ENCODE results near the gene PDE6A.
"Not testable (repeated sequence)": the region's sequence is repeated elsewhere in the genome, so short reads cannot be mapped to it uniquely, and the experiment has no call there.

Gene PDE6A

DNA sequence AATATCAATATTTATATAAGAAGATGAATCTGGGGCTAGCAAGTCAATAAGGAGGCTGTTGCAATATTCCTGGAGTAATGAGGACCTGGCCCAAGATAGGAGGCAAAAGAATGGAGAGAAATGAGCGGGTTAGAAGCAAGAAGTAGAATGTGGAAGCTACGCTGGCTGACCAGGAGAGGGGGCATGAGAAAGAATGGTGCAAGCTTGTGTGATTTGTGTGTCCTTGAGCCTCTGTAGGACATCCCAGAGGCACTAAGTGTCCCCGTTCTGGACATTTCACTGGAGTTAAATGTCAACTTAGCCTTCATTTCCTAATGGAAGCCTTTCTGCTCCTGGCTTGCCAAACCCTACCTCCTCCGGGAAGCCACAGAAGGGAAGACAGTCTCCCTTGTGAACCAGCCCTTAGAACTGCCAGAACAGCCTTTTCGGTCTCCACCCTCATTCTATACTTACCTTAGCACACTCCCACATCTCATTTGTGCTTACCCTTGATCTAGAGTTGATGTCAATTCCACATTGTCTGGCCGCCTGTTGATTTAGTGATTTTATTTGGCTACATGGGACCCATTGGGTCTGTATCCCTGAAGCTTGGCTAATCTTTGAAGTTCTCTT is 6.7 kb upstream of the PDE6A start:
- DNase-seq, result no peak

DNA sequence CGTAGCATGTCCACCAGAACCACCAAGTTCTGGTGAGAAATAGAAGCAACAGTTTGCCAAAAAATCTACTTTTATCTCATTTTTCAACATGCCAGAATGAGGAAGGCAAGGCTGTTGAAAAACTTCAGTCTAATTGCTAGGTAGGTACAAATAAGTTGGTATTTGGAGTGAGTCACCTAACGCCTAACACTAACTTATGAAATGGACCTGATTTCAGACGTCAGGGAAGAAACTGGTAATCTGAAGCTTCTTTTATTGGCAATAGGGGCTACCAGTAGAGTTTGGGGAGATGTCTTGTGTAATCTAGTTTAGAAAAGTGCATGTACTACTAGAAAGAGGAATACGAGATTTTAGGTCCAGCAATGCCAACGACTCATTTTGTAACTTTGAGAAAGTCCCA is 4.4 kb upstream of the PDE6A start:
- no peak for DNase-seq

DNA sequence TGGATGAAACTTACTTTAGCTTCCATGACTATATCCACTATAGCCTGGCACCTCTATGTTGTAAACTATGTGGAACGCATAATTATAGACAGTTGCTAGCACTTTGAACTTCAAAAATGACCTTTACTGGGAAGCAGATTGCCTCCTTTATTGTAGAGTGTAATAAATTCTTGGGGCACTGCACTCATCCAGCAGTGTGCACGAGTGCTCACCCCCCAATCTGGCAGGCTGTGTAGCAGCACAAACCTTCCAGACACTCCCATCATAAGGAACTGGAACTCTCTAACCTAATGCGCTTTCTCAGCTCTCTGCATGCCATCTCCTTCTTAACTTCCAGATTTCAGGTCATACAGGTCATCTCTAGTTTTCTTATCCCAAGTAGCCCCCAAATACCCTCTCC is 1.5 kb upstream of the PDE6A start:
- no peak for DNase-seq

DNA sequence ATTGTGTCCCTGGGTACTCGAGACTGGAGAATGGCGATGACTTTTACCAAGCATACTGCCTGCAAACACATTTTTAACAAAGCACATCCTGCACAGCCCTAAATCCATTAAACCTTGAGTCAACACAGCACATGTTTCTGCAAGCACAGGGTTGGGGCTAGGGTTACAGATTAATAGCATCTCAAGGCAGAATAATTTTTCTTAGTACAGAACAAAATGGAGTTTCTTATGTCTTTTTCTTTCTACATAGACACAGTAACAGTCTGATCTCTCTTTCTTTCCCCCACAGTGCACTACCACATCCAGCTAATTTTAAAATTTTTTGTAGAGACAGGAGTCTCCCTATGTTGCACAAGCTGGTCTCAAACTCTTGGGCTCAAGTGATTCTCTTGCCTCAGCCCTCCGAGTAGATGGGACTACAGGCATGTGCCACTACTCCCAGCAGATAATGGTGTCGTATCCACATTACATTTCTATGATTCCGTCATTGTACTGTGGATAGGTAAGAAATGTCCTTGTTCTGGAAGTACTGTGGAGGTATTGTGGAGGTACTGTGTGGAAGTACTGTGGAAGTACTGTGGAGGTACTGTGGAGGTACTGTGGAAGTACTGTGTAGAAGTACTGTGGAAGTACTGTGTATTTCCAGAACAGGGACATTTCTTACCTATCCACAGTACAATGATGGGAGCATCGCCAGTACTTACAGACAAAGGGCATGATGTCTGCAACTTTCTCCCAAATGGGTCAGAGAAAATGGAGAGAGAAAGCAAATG is 1.2 kb downstream of the PDE6A start:
- DNase-seq, result not testable (repeated sequence)

DNA sequence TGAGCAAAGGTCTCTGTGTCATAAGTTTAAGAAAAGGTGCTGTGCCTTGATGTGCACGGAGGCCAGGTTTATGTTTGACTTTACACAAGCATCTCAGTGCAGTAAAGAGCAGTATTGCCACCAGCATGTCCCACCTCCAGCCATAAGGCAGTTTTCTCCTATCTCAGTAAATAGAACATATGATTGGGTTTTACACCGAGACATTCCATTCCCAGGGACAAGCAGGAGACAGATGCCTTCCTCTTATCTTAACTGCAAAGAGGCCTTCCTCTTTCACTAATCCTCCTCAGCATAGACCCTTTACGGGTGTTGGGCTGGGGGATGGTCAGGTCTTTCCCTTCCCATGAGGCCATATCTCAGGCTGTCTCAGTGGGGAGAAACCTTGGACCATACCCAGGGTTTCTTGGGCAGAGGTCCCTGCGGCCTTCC is 1.8 kb downstream of the PDE6A start:
- not testable (repeated sequence) for DNase-seq

DNA sequence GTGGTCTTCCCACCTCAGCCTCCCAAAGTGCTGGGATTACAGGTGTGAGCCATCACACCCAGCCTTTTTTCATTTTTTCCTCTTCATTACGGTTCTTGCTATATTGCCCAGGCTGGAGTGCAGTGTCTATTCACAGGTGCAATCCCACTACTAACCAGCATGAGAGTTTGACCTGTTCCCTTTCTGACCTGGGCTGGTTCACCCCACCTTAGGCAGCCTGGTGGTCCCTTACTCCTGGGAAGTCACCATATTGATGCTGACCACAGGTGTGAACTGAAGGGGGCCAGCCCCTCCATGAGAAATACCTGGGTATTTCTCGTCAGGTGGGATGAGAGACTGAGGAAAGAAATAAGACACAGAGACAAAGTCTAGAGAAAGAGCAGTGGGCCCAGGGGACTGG is 2.4 kb downstream of the PDE6A start:
- DNase-seq, result no peak

DNA sequence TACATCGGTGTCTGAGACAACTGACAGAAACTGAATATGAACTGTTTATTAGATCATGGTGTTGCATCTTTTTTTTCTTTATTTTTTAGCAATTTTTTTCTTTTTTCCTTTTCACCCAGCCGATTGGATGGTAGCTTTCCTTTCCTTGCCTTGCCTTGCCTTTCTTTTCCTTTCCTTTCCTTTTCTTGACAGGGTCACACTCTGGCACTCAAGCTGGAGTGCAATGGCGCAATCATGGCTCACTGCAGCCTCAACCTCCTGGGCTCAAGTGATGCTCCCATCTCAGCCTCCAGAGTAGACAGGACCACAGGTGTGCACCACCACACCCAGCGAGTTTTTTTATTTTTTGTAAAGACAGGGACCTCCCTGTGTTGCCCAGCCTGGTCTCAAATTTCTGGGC is 2.8 kb downstream of the PDE6A start:
- no peak for DNase-seq

DNA sequence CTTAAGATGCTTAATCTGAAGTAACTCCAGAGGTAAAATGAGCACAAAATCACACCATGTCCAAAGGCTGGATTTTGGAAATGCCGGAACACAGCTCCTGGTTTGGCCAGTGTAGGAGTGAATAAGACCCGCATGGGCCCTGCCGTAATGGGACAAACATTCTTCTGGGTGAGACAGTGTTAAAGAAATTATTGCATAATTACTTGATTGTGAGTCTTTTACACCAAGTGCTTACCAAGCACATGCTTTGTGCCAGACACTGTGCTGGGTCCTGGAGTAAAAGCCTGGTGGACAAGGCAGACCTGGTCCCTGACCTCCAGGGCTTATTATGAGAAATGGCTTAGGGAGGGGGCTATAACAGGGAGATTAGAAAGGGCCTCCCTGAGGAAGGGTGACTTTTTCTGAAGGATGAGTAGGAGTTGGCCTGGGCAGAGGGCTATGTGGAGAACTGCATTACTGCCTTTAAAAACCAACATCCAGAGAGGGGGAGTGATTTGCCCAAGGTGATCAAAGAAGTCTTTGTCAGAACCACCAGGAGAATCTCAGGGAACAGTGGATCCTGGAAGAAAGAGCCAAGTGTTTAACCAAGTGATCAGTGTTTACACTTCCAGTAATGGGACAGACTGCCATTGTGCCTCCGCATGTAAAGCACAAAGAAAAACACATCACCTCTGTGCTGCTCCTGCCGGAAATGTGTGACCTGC is 3.5 kb downstream of the PDE6A start:
- no peak for DNase-seq

DNA sequence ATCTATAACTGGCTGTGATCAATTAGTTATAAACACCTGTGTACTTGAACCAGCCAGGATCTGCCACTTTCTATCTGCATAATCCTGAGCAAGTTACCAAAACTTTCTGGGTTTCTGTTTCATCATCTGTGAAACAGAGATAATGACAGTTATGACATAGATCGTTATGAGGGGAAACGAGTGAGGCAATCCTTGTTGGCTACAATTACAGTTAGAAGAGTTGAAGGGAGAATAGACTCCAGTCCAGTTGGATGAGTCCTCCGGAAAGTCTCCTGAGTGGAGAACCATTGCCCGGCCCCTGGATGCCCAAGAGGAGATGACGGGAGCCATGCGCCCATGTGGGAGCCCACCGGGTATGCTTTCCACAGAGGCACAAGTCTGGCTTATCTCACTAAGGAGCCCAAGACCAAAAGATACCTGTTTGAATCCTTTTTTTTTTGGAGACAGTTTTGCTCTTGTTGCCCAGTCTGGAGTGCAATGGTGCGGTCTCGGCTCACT is 4.5 kb downstream of the PDE6A start:
- DNase-seq, result no peak

DNA sequence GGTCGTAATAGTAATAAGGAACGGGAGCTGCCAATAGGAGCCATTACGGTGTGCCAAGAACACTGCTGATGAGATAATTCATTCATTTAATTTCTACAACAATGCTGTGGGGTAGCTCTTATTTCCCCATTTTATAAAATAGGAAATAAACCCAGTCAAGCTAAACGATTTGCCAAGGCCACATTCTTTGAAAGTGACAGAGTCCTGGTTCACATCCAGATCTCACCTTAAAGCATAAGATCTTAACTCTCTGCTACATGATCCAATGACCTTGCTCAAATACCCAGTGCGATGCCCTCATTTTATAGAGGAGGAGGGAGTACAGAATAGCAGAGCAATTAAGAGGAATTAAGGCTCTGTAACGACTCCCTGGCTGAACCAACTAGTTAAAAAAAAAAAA is 5.0 kb downstream of the PDE6A start:
- DNase-seq, result no peak

DNA sequence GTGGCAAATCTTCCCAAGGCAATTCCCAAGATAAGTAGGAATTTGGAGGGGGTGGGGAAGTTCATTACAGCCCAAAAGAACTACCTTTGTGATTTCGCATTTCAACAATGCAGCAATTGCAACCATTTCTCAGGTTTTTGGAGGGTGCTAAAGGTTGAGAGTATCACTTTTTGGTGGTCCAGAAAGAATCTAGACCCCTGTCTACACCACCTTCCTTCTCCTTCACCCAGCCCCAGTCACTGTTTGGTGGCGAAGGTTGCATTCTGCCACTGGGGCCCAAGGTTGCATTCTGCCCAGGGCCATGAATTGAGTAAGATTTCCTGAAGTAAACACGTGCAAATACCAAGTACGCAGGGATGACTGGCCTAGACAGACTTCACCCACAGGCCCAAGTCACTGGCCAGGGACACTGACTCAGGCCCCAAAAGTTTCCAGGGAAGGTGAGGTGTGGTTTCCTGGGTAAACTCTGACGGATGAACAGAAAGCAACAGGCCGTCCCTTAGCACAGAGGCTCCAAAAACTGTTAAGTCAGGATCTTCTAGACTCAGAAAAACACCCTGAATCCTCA is 5.7 kb downstream of the PDE6A start:
- DNase-seq, result no peak

DNA sequence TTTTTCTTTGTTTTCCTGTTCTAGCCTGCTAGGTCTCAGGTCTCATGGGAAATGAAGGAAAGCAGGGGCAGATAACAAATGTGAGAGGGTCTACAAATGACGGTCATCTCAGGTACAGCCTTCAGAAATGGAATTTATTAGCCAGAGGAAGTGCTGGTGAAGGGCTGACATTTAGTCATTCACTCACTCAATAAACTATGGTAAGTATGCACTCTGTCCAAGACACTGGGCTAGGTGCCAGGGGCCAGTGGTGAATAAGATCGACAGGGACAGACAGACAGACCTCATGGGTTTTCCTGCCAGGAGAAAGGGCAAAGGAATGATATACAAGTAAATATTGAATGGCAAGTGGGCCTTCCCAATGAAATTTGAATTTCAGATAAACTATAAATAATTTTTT is 6.3 kb downstream of the PDE6A start:
- no peak for DNase-seq

DNA sequence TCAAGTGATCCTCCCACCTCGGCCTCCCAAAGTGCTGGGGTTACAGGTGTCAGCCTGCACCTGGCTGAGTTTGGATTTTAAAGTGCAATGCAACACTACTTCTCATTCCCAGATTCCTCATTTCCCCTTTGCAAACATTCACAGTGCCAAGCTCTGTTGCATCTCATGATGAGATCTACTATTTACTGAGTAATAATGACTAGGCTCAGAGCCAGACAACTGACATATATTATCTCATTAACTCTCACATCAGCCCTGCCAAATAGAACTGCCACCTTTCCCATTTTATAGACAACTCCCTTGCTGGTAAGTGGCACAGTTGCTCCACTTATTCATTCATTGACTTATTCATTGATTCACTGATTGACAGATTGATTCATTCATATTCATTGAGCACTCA is 7.0 kb downstream of the PDE6A start:
- DNase-seq, result peak; percentile 86

DNA sequence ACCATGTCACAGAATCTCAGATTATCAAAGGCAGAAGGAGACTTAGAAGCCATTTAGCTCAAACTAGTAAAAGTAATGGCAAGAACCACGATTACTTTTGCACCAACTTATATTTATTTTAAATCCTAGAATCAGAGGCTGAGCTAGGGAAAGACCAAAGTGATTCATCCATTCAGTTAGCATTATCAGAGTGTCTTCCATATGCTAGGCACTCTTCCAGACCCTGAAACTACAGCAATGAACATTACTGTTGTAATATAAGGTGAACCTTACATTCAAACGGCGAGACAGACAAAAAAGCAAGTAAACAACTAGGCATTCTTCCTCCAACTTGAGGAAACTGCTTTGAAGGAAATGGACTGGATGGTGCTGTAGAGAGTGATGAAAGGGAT is 7.9 kb downstream of the PDE6A start:
- DNase-seq, result no peak

DNA sequence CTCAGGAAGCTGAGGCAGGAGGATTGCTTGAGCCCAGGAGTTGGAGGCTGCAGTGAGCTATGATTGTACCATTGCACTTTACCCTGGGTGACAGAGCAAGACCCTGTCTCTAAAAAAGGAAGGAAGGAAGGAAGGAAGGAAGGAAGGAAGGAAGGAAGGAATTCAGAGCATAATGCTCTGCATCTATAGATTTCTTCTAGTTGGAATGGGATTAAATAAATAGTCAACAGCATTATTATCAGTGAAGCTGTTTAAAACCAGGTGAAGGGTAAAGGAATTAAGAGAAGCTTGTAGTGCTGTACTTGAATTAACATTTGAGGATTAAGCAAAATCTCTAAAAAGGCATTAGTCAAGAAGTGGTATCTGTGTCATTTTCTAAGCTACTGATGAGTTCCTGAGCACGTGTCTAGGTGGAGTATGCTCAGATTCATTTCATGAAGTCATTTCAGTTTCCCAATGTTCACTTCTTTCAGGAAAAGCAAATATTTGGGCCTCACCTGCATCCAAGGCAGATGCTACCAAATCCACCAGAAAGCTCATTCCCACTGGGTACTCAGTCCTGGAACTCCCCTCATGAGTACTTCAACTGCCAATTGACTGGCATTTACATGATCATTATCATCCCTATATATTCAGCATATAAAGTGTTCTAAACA is 8.4 kb downstream of the PDE6A start:
- no peak for DNase-seq

DNA sequence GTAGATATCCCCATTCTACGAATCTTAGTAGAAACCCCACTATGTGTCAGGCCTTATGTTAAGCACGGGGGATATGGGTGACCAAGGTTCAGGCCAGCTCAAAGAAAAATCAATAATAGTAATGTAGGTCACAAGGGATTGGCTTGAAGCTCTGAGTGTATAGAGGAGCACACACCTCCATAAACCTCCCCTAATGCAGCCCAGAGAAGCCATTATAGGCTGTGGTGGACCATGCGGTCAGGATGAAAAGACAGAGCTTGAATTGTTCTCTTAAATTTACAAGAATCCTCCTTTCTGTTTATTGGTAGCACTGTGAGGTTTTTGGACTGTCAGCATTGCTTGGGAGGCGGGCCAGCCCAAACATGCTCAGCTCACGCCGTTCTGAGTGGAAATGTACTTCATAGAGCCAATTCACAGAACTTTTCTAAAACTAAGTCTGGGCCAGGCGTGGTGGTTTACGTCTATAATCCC is 9.1 kb downstream of the PDE6A start:
- DNase-seq, result no peak

DNA sequence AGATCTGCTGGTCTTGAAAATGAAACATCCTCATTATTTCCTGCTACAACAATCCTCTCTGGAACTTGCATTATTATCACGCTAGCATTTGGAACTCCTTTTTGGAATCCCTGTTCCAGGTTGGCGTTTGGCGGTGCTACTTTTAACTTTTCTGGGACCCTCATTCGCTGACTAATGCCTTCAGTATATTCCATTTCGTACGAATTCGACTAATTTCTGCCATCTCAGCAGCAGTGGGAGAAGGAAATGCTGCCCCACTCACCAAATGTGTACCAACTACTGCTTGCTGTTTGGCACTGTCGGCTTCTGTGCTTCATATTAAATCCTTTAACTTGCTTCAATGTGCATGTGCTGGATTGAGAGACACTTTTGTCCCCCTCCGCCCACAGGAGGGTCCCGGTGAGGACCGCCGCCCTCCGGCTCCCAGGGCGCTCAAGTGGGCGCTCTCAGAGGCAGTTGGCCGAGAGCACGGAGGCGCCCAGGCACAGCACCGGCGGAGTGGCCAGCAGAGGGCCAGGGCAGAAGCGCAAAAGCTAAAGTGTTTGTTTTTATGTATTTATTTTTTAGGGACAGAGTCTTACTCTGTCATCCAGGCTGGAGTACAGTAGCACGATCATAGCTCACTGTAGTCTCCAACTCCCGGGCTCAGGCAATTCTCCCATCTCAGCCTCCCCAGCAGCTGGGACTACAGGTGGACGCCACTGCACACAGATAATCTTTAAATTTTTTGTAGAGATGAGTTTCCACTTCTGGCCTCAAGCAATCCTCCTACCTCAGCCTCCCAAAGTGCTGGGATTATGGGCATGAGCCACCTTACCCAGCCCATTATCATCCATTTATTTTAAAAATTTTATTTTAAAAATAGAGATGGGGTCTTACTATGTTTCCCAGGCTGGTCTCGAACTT is 11.9 kb downstream of the PDE6A start:
- peak; percentile 20 for DNase-seq

DNA sequence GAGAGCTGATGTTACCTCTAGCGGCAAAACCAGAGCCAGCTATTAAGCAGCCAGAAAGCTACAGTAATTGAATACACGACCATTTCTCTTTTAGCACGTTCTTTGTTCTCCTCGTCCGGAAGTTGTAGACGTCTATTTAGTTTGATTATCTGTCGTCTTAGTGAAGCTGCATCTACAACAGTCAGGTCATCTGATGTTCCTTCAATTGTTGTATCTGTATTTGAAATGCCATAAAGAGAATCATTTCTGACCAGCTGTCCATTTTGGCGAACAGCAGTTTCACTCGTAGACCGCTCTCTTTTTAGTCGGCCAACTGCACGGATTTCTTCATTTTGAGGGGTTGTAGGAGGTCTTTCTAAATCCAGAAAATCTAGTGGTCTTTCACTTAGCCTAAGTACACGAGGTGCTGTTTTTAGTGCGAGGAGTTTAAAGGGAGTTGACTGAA is 12.6 kb downstream of the PDE6A start:
- no peak for DNase-seq

DNA sequence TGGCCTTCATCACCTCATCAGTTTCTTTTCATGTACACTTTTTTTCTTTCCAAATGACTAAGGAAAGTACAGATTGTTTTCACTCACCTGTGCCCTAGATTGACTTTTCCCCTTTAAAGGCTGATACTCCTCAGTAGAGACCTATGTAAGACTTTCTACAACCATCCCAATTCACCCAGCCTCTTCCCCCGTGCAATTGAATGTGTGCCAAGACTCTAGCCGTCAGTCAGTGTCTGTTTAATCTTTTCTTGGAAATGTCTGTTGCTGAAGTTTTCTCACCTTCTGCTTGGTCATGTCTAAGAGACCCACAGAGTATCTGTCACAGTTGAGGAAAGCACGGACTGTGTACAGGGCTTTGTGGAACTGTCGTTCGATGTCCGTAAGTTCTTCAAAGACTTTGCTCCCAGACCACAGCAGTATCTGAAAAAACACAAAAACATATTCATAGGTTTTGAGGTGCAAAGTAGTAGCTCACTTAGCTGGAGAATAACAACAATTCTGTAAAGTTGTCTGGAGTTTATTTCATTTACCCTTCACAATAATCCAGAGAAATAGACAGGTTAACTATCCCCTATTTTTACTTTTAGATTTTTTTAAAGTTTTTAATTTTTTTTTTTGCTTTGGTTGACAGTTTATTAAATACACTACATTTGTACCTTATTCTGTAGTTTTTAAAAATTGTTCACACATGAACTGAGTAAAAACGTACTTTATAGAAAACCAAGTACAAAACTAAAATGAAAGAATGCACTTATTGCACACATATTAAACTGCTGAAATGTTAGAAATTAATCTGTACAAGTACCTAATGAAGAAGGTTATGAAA is 13.6 kb downstream of the PDE6A start:
- DNase-seq, result no peak

DNA sequence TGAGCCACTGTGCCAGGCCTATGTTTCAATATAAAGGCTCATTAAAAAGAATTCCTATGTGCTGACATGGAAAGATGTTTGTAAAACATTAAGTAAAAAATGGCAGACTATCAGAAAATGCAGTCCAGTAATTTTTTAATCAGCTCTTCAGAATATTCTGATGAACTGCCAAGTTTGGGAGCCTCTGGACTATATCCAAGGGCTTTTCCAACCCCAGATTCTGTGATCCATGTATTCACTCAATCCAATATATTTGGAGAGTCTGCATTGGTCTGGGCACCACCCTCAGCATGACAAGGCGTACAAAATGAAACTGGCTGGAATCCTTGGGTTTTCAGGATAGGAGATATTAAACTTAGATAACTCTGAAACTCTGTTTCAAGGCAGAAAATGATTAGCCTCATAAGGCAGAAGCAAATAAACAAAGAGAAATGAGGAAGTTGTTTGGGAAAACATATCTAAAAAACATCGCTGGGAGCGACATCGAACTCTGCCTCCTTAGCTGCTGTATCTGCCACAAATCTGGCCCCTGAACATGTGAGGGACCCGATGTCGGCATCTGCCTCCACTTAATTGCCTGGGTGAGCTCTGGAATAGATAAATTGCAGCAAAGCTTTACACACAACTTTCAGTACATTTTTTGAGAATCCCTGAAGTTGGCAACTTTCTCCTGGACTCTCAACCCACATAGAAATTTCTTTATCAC is 14.4 kb downstream of the PDE6A start:
- no peak for DNase-seq

Measured in DMS153 (cell line).